H9 (cell line): Measurements from ENCODE around the gene DDC. TPM values are rescaled to one million over a fixed set of nuclear protein-coding genes. Genes with fewer than 3 reads are reported as not detected.

Experiments
- DNase-seq: peaks from one replicate; pipeline ENCODE4 v3.0.0-alpha.2; 2017
- H2AFZ ChIP-seq: one replicate; pipeline ENCODE4 v1.6.1; 2013; ENCODE audit warnings: mild to moderate bottlenecking, low read length, control low read depth, moderate library complexity
- H2AK5ac ChIP-seq: 2 replicates; pipeline ENCODE4 v1.6.1; 2013; ENCODE audit warnings: low read length, control low read depth, mixed read lengths; ENCODE audit not compliant: insufficient read length
- H2BK120ac ChIP-seq: one replicate; pipeline ENCODE4 v1.6.1; 2013; ENCODE audit warnings: low read depth, mild to moderate bottlenecking, low read length, control low read depth, inconsistent platforms; ENCODE audit not compliant: poor library complexity, severe bottlenecking
- H2BK12ac ChIP-seq: 2 replicates; pipeline ENCODE4 v1.6.1; 2013; ENCODE audit warnings: low read length, control low read depth, mixed read lengths, low read depth; ENCODE audit not compliant: insufficient read length
- H2BK15ac ChIP-seq: 2 replicates; pipeline ENCODE4 v1.6.1; 2013; ENCODE audit warnings: low read depth, low read length, control low read depth
- H2BK20ac ChIP-seq: one replicate; pipeline ENCODE4 v1.6.1; 2013; ENCODE audit warnings: low read depth, mild to moderate bottlenecking, low read length, control low read depth, inconsistent platforms; ENCODE audit not compliant: poor library complexity, severe bottlenecking
- H2BK5ac ChIP-seq: 2 replicates; pipeline ENCODE4 v1.6.1; 2013; ENCODE audit warnings: low read length, control low read depth, mixed read lengths; ENCODE audit not compliant: insufficient read length
- H3K14ac ChIP-seq: 2 replicates; pipeline ENCODE4 v1.6.1; 2013; ENCODE audit warnings: low read length, control low read depth; ENCODE audit not compliant: insufficient read depth
- H3K18ac ChIP-seq: 2 replicates; pipeline ENCODE4 v1.6.1; 2013; ENCODE audit warnings: low read depth, mild to moderate bottlenecking, mixed read lengths, low read length, control low read depth; ENCODE audit not compliant: insufficient read length
- H3K23ac ChIP-seq: 2 replicates; pipeline ENCODE4 v1.6.1; 2013; ENCODE audit warnings: low read length, control low read depth, mixed read lengths, low read depth; ENCODE audit not compliant: insufficient read length
- H3K23me2 ChIP-seq: 2 replicates; pipeline ENCODE4 v1.6.1; 2013; ENCODE audit warnings: low read depth, mild to moderate bottlenecking, mixed read lengths, low read length, control low read depth; ENCODE audit not compliant: insufficient read length, poor library complexity, severe bottlenecking
- H3K27ac ChIP-seq: 2 replicates; pipeline ENCODE4 v1.5.1; 2013; ENCODE audit warnings: low read length, control low read depth, mixed read lengths, low read depth; ENCODE audit not compliant: insufficient read length
- H3K27me3 ChIP-seq: 2 replicates; pipeline ENCODE4 v1.6.1; 2013; ENCODE audit warnings: low read length, control low read depth, inconsistent platforms; ENCODE audit not compliant: insufficient read depth
- H3K4ac ChIP-seq: 2 replicates; pipeline ENCODE4 v1.6.1; 2013; ENCODE audit warnings: low read depth, mild to moderate bottlenecking, control low read depth, inconsistent platforms, low read length, moderate library complexity
- H3K4me1 ChIP-seq: 2 replicates; pipeline ENCODE4 v1.6.1; 2013; ENCODE audit warnings: low read length, control low read depth, inconsistent platforms; ENCODE audit not compliant: insufficient read depth
- H3K4me2 ChIP-seq: 2 replicates; pipeline ENCODE4 v1.6.1; 2013; ENCODE audit warnings: low read length, control low read depth, mixed read lengths; ENCODE audit not compliant: insufficient read length, insufficient read depth
- H3K56ac ChIP-seq: 2 replicates; pipeline ENCODE4 v1.6.1; 2013; ENCODE audit warnings: low read depth, mild to moderate bottlenecking, mixed read lengths, low read length, control low read depth; ENCODE audit not compliant: insufficient read length
- H3K79me1 ChIP-seq: 2 replicates; pipeline ENCODE4 v1.6.1; 2013; ENCODE audit warnings: low read depth, mild to moderate bottlenecking, moderate library complexity, low read length, control low read depth, inconsistent platforms; ENCODE audit not compliant: insufficient read depth, poor library complexity, severe bottlenecking
- H3K79me2 ChIP-seq: 2 replicates; pipeline ENCODE4 v1.6.1; 2013; ENCODE audit warnings: low read length, control low read depth, inconsistent platforms; ENCODE audit not compliant: insufficient read depth
- H3K9ac ChIP-seq: 2 replicates; pipeline ENCODE4 v1.6.1; 2013; ENCODE audit warnings: low read length, control low read depth, mixed read lengths; ENCODE audit not compliant: insufficient read length; ENCODE audit errors: extremely low read depth
- H3K9me3 ChIP-seq: one replicate; pipeline ENCODE4 v1.6.1; 2013; ENCODE audit warnings: low read depth, low read length, inconsistent platforms; ENCODE audit not compliant: control insufficient read depth
- H3T11ph ChIP-seq: one replicate; pipeline ENCODE4 v1.6.1; 2013; ENCODE audit warnings: mild to moderate bottlenecking, low read length, control low read depth, inconsistent platforms
- H4K20me1 ChIP-seq: one replicate; pipeline ENCODE4 v1.6.1; 2013; ENCODE audit not compliant: control insufficient read depth, insufficient read length, insufficient read depth
- H4K5ac ChIP-seq: 2 replicates; pipeline ENCODE4 v1.6.1; 2013; ENCODE audit warnings: low read depth, mild to moderate bottlenecking, mixed read lengths, low read length, control low read depth; ENCODE audit not compliant: insufficient read length
- H4K8ac ChIP-seq: replicated peaks from 2 replicates; pipeline ENCODE4 v1.6.1; 2013; ENCODE audit warnings: low read length, control low read depth, mixed read lengths, low read depth; ENCODE audit not compliant: insufficient read length
- H4K91ac ChIP-seq: 2 replicates; pipeline ENCODE4 v1.6.1; 2013; ENCODE audit warnings: low read depth, mild to moderate bottlenecking, moderate library complexity, mixed read lengths, low read length, control low read depth; ENCODE audit not compliant: insufficient read length
- H3K27ac Mint-ChIP-seq, 3 experiments: 2 replicates in 2 of 3; 3 replicates in 1 of 3; pipeline ENCODE4 v1.8.0; 2020 to 2021; ENCODE audit warnings: mixed read lengths in 3 of 3, mild to moderate bottlenecking in 1 of 3, moderate library complexity in 1 of 3
- H3K27me3 Mint-ChIP-seq: 2 replicates; pipeline ENCODE4 v1.8.0; 2021; ENCODE audit warnings: low read depth, mild to moderate bottlenecking, moderate library complexity, mixed read lengths
- H3K36me3 Mint-ChIP-seq, 3 experiments: 2 replicates in 2 of 3; 3 replicates in 1 of 3; pipeline ENCODE4 v1.8.0; 2020 to 2021; ENCODE audit warnings: low read depth in 3 of 3, mixed read lengths in 3 of 3; ENCODE audit not compliant: insufficient read depth in 1 of 3
- H3K4me1 Mint-ChIP-seq, 2 experiments: 2 replicates each; pipeline ENCODE4 v1.8.0; 2020; ENCODE audit warnings: mixed read lengths in 2 of 2
- H3K4me3 Mint-ChIP-seq, 2 experiments: 2 replicates in 1 of 2; 3 replicates in 1 of 2; pipeline ENCODE4 v1.8.0; 2020 to 2021; ENCODE audit warnings: mild to moderate bottlenecking in 2 of 2, mixed read lengths in 2 of 2, moderate library complexity in 1 of 2
- H3K9me3 Mint-ChIP-seq, 2 experiments: 2 replicates in 1 of 2; 3 replicates in 1 of 2; pipeline ENCODE4 v1.8.0; 2020; ENCODE audit warnings: mild to moderate bottlenecking in 2 of 2, mixed read lengths in 2 of 2, moderate library complexity in 1 of 2
- WGBS: extraction: QIAGEN DNeasy Blood & Tissue Kit; methylation state at CpG from one replicate; pipeline ENCODE4 v1.1.7; 2013; ENCODE audit warnings: missing lambda C conversion rate, low lambda C conversion rate, mixed read lengths; ENCODE audit not compliant: insufficient read length; ENCODE audit errors: extremely low coverage; 5-methylcytosine and 5-hydroxymethylcytosine counted together
- total RNA-seq: library from RNA; stranded (reverse); gene quantifications from 2 replicates; pipeline ENCODE4 v1.2.1, GENCODE V29; 2021
- TF ChIP-seq, protein P1 (sequence below): fragments of 200-600 bp; sonication (generic); conservative IDR thresholded peaks from 3 replicates; pipeline ENCODE4 v1.8.0; 2021; ENCODE audit warnings: antibody characterized with exemption, mild to moderate bottlenecking

DDC gene
- total RNA-seq, 1 experiment from 2014 or later = not detected

GRCh38 chr7:50595491-50596102 lies 30.4 kb upstream of the DDC start:
- Mint-ChIP-seq H3K36me3 (peaks cover 45 to 70% (median 47%) of the 10 kb centered on the region in 3 experiments), H3K27ac (no peak overlapping the region), H3K4me1 (peaks cover 4 to 8% of the 10 kb centered on the region in 2 experiments; a peak in 2 of 4 replicates), H3K9me3 (no peaks in the 10 kb centered on the region), H3K27me3 (no peaks in the 10 kb centered on the region), H3K4me3 (no peak overlapping the region)
- H3K4me1 ChIP-seq = no peaks in the 10 kb centered on the region
- no peak overlapping the region for H3K4me2 ChIP-seq
- H4K20me1 ChIP-seq = no peaks in the 10 kb centered on the region
- H3K9ac ChIP-seq = no peak overlapping the region
- no peak overlapping the region for H3K56ac ChIP-seq
- TF ChIP-seq, protein P1, sequence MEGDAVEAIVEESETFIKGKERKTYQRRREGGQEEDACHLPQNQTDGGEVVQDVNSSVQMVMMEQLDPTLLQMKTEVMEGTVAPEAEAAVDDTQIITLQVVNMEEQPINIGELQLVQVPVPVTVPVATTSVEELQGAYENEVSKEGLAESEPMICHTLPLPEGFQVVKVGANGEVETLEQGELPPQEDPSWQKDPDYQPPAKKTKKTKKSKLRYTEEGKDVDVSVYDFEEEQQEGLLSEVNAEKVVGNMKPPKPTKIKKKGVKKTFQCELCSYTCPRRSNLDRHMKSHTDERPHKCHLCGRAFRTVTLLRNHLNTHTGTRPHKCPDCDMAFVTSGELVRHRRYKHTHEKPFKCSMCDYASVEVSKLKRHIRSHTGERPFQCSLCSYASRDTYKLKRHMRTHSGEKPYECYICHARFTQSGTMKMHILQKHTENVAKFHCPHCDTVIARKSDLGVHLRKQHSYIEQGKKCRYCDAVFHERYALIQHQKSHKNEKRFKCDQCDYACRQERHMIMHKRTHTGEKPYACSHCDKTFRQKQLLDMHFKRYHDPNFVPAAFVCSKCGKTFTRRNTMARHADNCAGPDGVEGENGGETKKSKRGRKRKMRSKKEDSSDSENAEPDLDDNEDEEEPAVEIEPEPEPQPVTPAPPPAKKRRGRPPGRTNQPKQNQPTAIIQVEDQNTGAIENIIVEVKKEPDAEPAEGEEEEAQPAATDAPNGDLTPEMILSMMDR = peak; percentile 59
- H3K23me2 ChIP-seq = no peaks in the 10 kb centered on the region
- no peaks in the 10 kb centered on the region for H3K9me3 ChIP-seq
- peak; percentile 55 for DNase-seq
- no peak overlapping the region for H3K27ac ChIP-seq
- H3T11ph ChIP-seq = no peak overlapping the region
- H2AFZ ChIP-seq = no peak overlapping the region
- no peak overlapping the region for H2BK15ac ChIP-seq
- no peak overlapping the region for H3K23ac ChIP-seq
- no peak overlapping the region for H2BK12ac ChIP-seq
- no peak overlapping the region for H4K8ac ChIP-seq
- H3K79me2 ChIP-seq = no peaks in the 10 kb centered on the region
- no peak overlapping the region for H2AK5ac ChIP-seq
- no peak overlapping the region for H3K14ac ChIP-seq
- no peak overlapping the region for H4K5ac ChIP-seq
- WGBS = no CpG with 5 or more reads among the region's 5 CpGs
- H3K4ac ChIP-seq = no peak overlapping the region
- no peaks in the 10 kb centered on the region for H3K79me1 ChIP-seq
- H3K18ac ChIP-seq = no peak overlapping the region
- no peak overlapping the region for H4K91ac ChIP-seq
- H3K27me3 ChIP-seq = no peaks in the 10 kb centered on the region
- no peak overlapping the region for H2BK20ac ChIP-seq
- no peak overlapping the region for H2BK5ac ChIP-seq
- H2BK120ac ChIP-seq = no peak overlapping the region
